Right lobe of liver (tissue), 6 donors: Measurements from ENCODE around the gene SPTBN5. TPM values are rescaled to one million over a fixed set of nuclear protein-coding genes. Genes with fewer than 3 reads are reported as not detected.

Experiments used
- ATAC-seq, 4 donors: fragments of 200-7000 bp; cut with Tn5 transposase; one replicate each; pipeline ENCODE4 v1.9.1; 2020; ENCODE audit warnings: mild to moderate bottlenecking in 4 of 4, moderate library complexity in 4 of 4
- DNase-seq, 3 donors: peaks; one replicate each; pipeline ENCODE4 v3.0.0-alpha.2; 2020
- H3K27ac ChIP-seq, 3 donors: fragments of 200-600 bp; one replicate each; pipeline ENCODE4 v1.8.0; 2022
- H3K27me3 ChIP-seq, 2 donors: fragments of 200-600 bp; one replicate each; pipeline ENCODE4 v1.8.0; 2022
- H3K36me3 ChIP-seq, 4 donors: fragments of 200-600 bp; sonication (generic) in 1 of 4; one replicate each; pipeline versions ENCODE4 v1.5.1 to v1.8.0; 2017 to 2022; ENCODE audit warnings: control low read depth in 1 of 4
- H3K4me1 ChIP-seq, 4 donors: fragments of 200-600 bp; sonication (generic) in 1 of 4; one replicate each; pipeline versions ENCODE4 v1.5.1 to v1.8.0; 2017 to 2022; ENCODE audit warnings: control low read depth in 1 of 4
- H3K4me3 ChIP-seq, 3 donors: fragments of 200-600 bp; one replicate each; pipeline ENCODE4 v1.8.0; 2022
- H3K9me3 ChIP-seq, 4 donors: fragments of 200-600 bp; sonication (generic) in 1 of 4; one replicate each; pipeline versions ENCODE4 v1.5.1 to v1.8.0; 2017 to 2022; ENCODE audit warnings: control low read depth in 1 of 4
- POLR2A ChIP-seq: fragments of 450-650 bp; IDR thresholded peaks from one replicate; pipeline ENCODE4 v1.6.1; 2017; ENCODE audit warnings: antibody characterized with exemption, mild to moderate bottlenecking
- WGBS: methylation state at CpG from one replicate; pipeline ENCODE4 v1.1.6; 2018; ENCODE audit warnings: low coverage, low lambda C conversion rate; ENCODE audit not compliant: insufficient coverage; ENCODE audit errors: missing lambda C conversion rate; 5-methylcytosine and 5-hydroxymethylcytosine counted together
- intact Hi-C, 2 donors: fragments of 100-400 bp; cut with DNase I; formaldehyde crosslinking; loops; one replicate each; pipeline versions ENCODE4 v1.11.2 to v1.14.1; 2022
- total RNA-seq, 6 experiments: library from RNA; depleted of rRNA in 2 of 6; stranded (reverse); fragments of >200 nt in 2 of 6; fragmentation: NEBNext Ultra II Directional in 3 of 6; extraction: Animal tissue kit (Norgen Biotek cat#: 25700) in 3 of 6; gene quantifications; one replicate each; pipeline versions ENCODE4 v1.1.0 to v1.2.4, GENCODE V29; 2016 to 2023
- TF ChIP-seq, protein P1 (sequence below), 4 donors: fragments of 200-600 bp in 3 of 4; fragments of 450-650 bp in 1 of 4; IDR thresholded peaks; one replicate each; pipeline versions ENCODE4 v1.5.1 to v1.8.0; 2016 to 2022; ENCODE audit warnings: antibody characterized with exemption in 4 of 4, mild to moderate bottlenecking in 2 of 4
- donor health status: DM: no; HTN: yes; CAD: no.
- donor health status: DM: no; HTN: no; CAD: no.
- donor health status: DM: no; HTN: no; CAD: no.
- donor health status: DM: no; HTN: yes; CAD: no.
- donor health status: DM: no; HTN: yes; CAD: no.

Gene SPTBN5
- total RNA-seq, 6 experiments from 2014 or later, result 0.06 to 3.2 (median 0.81) TPM

DNA sequence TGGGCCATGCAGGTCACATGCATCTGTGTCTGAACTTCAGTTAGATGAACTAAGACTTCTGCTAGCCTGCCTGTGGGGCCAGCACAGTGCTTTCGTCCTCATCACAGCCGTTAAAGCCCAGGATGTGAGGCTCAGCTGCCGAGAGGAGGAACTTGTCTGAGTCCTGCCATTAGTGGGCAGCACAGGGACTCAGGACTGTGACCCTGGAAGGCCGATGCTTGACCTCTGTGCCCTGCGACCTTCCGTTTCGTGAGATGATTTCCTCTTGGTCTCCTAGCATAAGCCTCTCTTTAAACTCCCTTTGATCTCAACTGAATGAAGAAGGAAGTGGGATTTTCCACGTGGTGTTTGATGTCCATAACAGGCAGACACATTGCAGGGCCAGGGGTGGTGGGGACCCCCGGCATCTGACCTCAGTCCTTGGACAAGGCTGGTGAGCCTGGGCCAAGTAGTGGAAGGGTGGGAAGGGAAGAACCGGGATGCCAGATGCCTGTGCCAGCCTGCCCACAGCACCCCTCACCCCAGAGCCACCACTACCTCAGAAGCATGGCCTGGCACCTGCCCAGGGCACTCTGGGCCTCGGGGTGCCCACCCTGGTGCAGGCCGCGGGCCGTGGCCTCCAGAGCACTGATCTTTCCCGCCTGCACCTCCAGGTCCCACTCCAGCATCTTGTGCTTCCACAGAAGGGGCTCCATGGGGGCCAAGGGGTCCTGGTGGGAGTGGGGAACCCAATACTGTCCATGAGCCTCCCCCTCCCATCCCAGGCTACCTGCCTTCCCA is 33.6 kb downstream of the SPTBN5 start:
- Histone ChIP-seq H3K4me1 (no peaks in the 10 kb centered on the region), H3K36me3 (no peaks in the 10 kb centered on the region), H3K4me3 (no peak overlapping the region), H3K27me3 (no peaks in the 10 kb centered on the region), H3K9me3 (no peaks in the 10 kb centered on the region), H3K27ac (no peak overlapping the region)
- TF ChIP-seq, protein P1, sequence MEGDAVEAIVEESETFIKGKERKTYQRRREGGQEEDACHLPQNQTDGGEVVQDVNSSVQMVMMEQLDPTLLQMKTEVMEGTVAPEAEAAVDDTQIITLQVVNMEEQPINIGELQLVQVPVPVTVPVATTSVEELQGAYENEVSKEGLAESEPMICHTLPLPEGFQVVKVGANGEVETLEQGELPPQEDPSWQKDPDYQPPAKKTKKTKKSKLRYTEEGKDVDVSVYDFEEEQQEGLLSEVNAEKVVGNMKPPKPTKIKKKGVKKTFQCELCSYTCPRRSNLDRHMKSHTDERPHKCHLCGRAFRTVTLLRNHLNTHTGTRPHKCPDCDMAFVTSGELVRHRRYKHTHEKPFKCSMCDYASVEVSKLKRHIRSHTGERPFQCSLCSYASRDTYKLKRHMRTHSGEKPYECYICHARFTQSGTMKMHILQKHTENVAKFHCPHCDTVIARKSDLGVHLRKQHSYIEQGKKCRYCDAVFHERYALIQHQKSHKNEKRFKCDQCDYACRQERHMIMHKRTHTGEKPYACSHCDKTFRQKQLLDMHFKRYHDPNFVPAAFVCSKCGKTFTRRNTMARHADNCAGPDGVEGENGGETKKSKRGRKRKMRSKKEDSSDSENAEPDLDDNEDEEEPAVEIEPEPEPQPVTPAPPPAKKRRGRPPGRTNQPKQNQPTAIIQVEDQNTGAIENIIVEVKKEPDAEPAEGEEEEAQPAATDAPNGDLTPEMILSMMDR (IDR thresholded peaks at IDR 0.05), result peak; percentile 19 to 43 (median 28)
- TF ChIP-seq POLR2A, result no peak
- intact Hi-C loops, result no loop called here
- WGBS, result 30% methylated on average over 4 of the region's 15 CpGs
- DNase-seq (no peak), ATAC-seq (peak; percentile 53 to 75 (median 62))

DNA sequence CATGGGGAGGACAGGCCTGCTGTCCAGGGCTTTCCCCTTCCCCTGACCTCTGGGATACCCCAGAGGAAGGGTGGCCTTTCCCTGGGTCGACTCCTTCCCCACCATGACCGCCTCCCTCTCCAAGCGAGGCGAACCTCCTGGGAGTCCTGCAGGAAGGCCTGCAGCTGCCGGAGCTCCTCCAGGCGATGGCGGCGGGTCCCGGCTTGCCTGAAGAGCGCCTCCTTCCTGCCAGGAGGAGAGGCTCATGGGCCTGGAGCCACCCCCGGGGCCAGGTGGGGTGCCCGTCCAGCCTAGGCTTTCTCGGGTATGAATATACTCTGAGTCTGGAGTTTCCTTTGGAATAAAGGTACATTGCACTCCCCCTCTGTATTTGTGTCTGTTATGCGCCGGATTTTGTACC is 35.1 kb downstream of the SPTBN5 start:
- TF ChIP-seq, protein P1 (IDR thresholded peaks at IDR 0.05), result no peak
- no peak for TF ChIP-seq POLR2A
- no peaks in the 10 kb centered on the region for H3K27me3 ChIP-seq
- H3K9me3 ChIP-seq, result no peaks in the 10 kb centered on the region
- no peak for DNase-seq
- ATAC-seq, result no peak
- intact Hi-C loops, result no loop called here
- 100% methylated on average over 1 of the region's 15 CpGs for WGBS
- H3K4me1 ChIP-seq, result no peaks in the 10 kb centered on the region
- H3K36me3 ChIP-seq, result no peaks in the 10 kb centered on the region
- no peak overlapping the region for H3K4me3 ChIP-seq
- no peak overlapping the region for H3K27ac ChIP-seq

GRCh38 chr15:41857316-41857715 is 36.5 kb downstream of the SPTBN5 start:
- DNase-seq (no peak), ATAC-seq (no peak)
- Histone ChIP-seq H3K27me3 (no peaks in the 10 kb centered on the region), H3K4me3 (no peak overlapping the region), H3K4me1 (no peaks in the 10 kb centered on the region), H3K9me3 (no peaks in the 10 kb centered on the region), H3K27ac (no peak overlapping the region), H3K36me3 (no peaks in the 10 kb centered on the region)
- TF ChIP-seq, protein P1 (IDR thresholded peaks at IDR 0.05), result no peak
- TF ChIP-seq POLR2A, result no peak
- 20% methylated on average over 1 of the region's 9 CpGs for WGBS
- intact Hi-C loops, result no loop called here

DNA sequence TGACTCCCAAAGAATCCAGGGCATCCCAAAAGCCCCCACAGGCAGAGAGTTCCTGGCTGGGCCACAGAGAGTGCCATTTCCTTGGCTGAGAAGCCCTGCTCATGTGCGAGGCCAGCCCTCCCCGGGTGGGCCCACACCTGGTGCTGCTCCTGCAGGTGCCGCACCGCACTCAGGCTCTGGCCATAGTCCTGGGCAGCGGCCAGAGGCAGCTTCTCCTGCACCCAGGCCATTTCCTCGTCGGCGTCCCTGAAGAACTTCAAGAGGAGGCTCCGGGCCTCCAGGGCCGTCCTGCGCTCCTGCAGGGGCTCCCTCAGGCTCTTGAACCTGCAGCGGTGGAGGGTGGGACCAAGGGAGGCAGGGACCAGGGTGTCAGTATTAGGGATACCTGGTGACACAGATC is 37.1 kb downstream of the SPTBN5 start:
- TF ChIP-seq, protein P1 (IDR thresholded peaks at IDR 0.05), result no peak
- no peak for TF ChIP-seq POLR2A
- DNase-seq, result no peak
- WGBS, result 60% methylated on average over 1 of the region's 12 CpGs
- no peak for ATAC-seq
- Histone ChIP-seq H3K27me3 (no peaks in the 10 kb centered on the region), H3K36me3 (no peaks in the 10 kb centered on the region), H3K4me3 (no peak overlapping the region), H3K27ac (no peak overlapping the region), H3K4me1 (no peaks in the 10 kb centered on the region), H3K9me3 (no peaks in the 10 kb centered on the region)
- intact Hi-C loops, result no loop called here
